Mesendoderm (in vitro differentiated cells): ENCODE measurements around the gene CPLX3.
A peak's percentile ranks its signal among the peaks of the same experiment; 100 is the strongest.

Experiments
- DNase-seq: peaks from one replicate; pipeline ENCODE4 v3.0.0; 2013
- H2AK5ac ChIP-seq: 2 replicates; pipeline ENCODE4 v1.6.1; 2013; ENCODE audit warnings: low read length, inconsistent platforms
- H2BK120ac ChIP-seq: 2 replicates; pipeline ENCODE4 v1.6.1; 2013; ENCODE audit warnings: low read depth, mild to moderate bottlenecking, low read length, moderate library complexity, mixed read lengths
- H2BK15ac ChIP-seq: replicated peaks from 2 replicates; pipeline ENCODE4 v1.6.1; 2013; ENCODE audit warnings: low read depth, mild to moderate bottlenecking, moderate library complexity
- H2BK5ac ChIP-seq: 2 replicates; pipeline ENCODE4 v1.6.1; 2013; ENCODE audit warnings: low read length, inconsistent platforms
- H3K18ac ChIP-seq: 2 replicates; pipeline ENCODE4 v1.6.1; 2013; ENCODE audit warnings: mild to moderate bottlenecking, low read length, mixed read lengths
- H3K23ac ChIP-seq: one replicate; pipeline ENCODE4 v1.6.1; 2013; ENCODE audit warnings: low read length
- H3K27ac ChIP-seq: 2 replicates; pipeline ENCODE4 v1.5.1; 2013; ENCODE audit warnings: low read depth, mild to moderate bottlenecking, inconsistent platforms, low read length, moderate library complexity
- H3K27me3 ChIP-seq: 2 replicates; pipeline ENCODE4 v1.6.1; 2013; ENCODE audit warnings: low read length, control low read depth, mild to moderate bottlenecking, inconsistent platforms; ENCODE audit not compliant: insufficient read depth, poor library complexity
- H3K36me3 ChIP-seq: 2 replicates; pipeline ENCODE4 v1.6.1; 2013; ENCODE audit warnings: low read length, inconsistent platforms; ENCODE audit not compliant: control insufficient read depth, insufficient read depth
- H3K4ac ChIP-seq: one replicate; pipeline ENCODE4 v1.6.1; 2013; ENCODE audit warnings: low read depth, mild to moderate bottlenecking, low read length, moderate library complexity
- H3K4me1 ChIP-seq: 2 replicates; pipeline ENCODE4 v1.6.1; 2013; ENCODE audit warnings: low read depth, low read length, inconsistent platforms; ENCODE audit not compliant: control insufficient read depth
- H3K4me2 ChIP-seq: 2 replicates; pipeline ENCODE4 v1.6.1; 2013; ENCODE audit warnings: low read length
- H3K4me3 ChIP-seq: 2 replicates; pipeline ENCODE4 v1.5.1; 2013; ENCODE audit warnings: mild to moderate bottlenecking, low read length
- H3K56ac ChIP-seq: one replicate; pipeline ENCODE4 v1.6.1; 2013; ENCODE audit warnings: low read length
- H3K79me1 ChIP-seq: 2 replicates; pipeline ENCODE4 v1.6.1; 2013; ENCODE audit warnings: low read length, inconsistent platforms
- H3K79me2 ChIP-seq: 2 replicates; pipeline ENCODE4 v1.6.1; 2013; ENCODE audit warnings: mild to moderate bottlenecking, low read length; ENCODE audit not compliant: control insufficient read depth, insufficient read depth
- H3K9ac ChIP-seq: 2 replicates; pipeline ENCODE4 v1.6.1; 2013; ENCODE audit warnings: low read length, inconsistent platforms
- H4K5ac ChIP-seq: one replicate; pipeline ENCODE4 v1.6.1; 2013; ENCODE audit warnings: low read length
- H4K8ac ChIP-seq: one replicate; pipeline ENCODE4 v1.6.1; 2013; ENCODE audit warnings: low read depth, mild to moderate bottlenecking, control low read depth, low read length, moderate library complexity
- WGBS: extraction: QIAGEN DNeasy Blood & Tissue Kit; methylation state at CpG from one replicate; pipeline ENCODE4 v1.1.7; 2013; ENCODE audit warnings: low lambda C conversion rate, missing lambda C conversion rate; ENCODE audit not compliant: insufficient coverage; ENCODE audit errors: extremely low coverage; 5-methylcytosine and 5-hydroxymethylcytosine counted together

CPLX3 gene

DNA sequence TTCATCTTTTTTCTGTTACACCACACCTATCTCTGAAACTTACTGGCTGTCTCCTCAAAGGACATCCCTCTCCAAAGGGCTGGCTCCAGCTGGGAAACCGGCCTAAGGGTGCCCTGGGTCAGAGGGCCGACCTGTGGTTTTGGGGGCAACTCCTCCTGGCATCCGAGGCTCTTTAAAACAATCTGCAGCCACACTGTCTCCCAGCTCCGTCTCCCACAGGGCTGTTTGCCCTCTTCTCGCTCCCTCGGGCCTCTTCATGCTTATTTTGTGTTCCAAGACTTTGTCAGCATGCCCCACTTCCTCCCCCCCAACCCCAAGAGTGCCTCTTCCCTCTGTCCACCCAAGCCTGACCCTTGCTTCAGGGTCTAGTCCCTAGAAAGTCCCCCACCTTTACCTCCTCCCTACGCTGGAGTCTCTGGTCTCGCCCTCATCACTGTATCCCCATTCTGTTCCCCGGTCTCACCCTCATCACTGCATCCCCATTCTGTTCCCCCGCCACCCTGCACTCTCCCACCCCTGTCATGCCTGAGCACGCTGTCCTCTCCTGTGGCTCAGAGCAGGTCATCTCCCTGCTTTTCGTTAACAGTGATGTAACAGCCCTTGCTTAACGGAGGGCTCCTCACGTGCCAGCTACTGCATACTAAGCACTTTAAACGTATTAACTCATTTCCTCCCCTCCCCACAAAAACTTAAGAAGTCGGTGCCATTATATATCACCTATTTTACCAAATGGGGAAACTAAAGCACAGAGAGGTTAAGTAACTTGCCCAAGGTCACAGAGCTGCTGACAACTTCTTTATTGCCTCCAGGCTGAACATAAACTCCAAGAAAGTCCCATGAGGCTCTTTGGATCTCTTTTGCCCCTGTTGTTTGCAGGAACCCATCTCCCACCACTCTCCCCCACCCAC, 45.6 kb upstream of the CPLX3 start:
- H3K36me3 ChIP-seq: no peaks in the 10 kb centered on the region
- no peak overlapping the region for H3K4me3 ChIP-seq
- H3K23ac ChIP-seq: no peak overlapping the region
- H3K27ac ChIP-seq: no peak overlapping the region
- H2AK5ac ChIP-seq: peak overlapping the region; percentile 7
- H3K9ac ChIP-seq: peak overlapping the region; percentile 24
- H4K8ac ChIP-seq: no peak overlapping the region
- peaks cover 27% of the 10 kb centered on the region for H3K79me1 ChIP-seq
- no peaks in the 10 kb centered on the region for H3K27me3 ChIP-seq
- H3K18ac ChIP-seq: peak overlapping the region; percentile 9
- peaks cover 25% of the 10 kb centered on the region for H3K79me2 ChIP-seq
- H2BK120ac ChIP-seq: peak overlapping the region; percentile 14
- peak overlapping the region; percentile 7 for H3K4me2 ChIP-seq
- DNase-seq: no peak
- no peak overlapping the region for H2BK15ac ChIP-seq
- no peak overlapping the region for H4K5ac ChIP-seq
- H3K4me1 ChIP-seq: peaks cover 19% of the 10 kb centered on the region
- no CpG with 5 or more reads among the region's 16 CpGs for WGBS
- H3K56ac ChIP-seq: peak overlapping the region; percentile 36
- H3K4ac ChIP-seq: no peak overlapping the region
- no peak overlapping the region for H2BK5ac ChIP-seq

DNA sequence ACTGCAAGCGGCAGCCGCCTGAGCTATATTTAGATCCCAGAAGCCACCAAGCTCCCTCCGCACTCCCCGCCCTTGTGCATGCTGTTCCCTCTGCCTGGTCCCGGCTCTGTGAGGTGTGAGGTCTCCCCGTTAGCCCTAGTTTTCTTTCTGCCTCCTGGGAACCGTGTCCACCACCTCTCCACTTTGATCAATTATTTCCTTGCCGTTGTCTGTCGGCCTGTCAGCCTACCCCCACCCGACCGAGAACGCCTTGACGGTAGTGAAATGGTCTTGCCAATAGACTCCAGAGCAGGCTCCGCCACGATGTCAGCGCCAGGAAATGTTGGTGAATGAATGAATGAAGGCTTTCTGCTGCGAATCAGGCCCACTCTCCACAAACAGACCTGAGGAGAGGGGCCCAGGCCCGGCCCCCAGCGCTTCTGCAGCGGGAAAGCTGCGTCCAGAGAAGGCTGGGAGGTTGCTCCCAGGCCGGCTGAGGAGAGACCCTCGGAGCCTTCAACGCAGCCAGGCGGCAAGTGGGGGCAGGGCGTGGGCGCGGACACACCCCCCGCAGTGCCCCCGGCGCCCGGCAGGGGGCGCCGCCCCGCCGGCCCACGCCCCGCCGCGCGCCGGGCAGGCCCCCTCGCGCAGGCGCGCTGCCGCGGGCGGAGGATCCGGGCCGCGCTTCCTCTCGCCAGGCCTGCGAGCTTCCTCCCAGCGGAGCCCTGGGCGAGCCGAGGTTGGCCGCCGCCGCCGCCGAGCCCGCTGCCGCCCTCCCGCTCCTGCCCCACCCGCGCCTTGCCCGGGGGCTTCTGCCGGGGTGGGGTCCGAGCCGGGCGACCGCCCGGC, 44.8 kb upstream of the CPLX3 start, which contains the start of gene CSK:
Gene CSK, plus strand, starts transcription at position 650 of the 828 bp plus-strand sequence. CDS start 16,218 bp downstream, outside the sequence.
- Histone ChIP-seq H3K4me3 (peak within 1 kb of the TSS; percentile 89), H3K56ac (peak within 1 kb of the TSS; percentile 95), H3K36me3 (no peaks in the 10 kb centered on the region), H3K4ac (peak within 1 kb of the TSS; percentile 94), H2BK15ac (no peak within 1 kb of the TSS), H3K27me3 (no peaks in the 10 kb centered on the region), H3K18ac (peak within 1 kb of the TSS; percentile 97), H3K79me1 (peaks cover 29% of the 10 kb centered on the region), H2BK5ac (no peak within 1 kb of the TSS), H3K23ac (no peak within 1 kb of the TSS), H2AK5ac (no peak within 1 kb of the TSS), H3K9ac (peak within 1 kb of the TSS; percentile 75), H3K4me1 (peaks cover 17% of the 10 kb centered on the region), H4K8ac (peak within 1 kb of the TSS; percentile 83), H4K5ac (no peak within 1 kb of the TSS), H3K27ac (peak within 1 kb of the TSS; percentile 85), H3K4me2 (peak within 1 kb of the TSS; percentile 98), H2BK120ac (peak within 1 kb of the TSS; percentile 52), H3K79me2 (peaks cover 28% of the 10 kb centered on the region)
- DNase-seq: peak; percentile 69
- no CpG with 5 or more reads among the region's 74 CpGs for WGBS

DNA sequence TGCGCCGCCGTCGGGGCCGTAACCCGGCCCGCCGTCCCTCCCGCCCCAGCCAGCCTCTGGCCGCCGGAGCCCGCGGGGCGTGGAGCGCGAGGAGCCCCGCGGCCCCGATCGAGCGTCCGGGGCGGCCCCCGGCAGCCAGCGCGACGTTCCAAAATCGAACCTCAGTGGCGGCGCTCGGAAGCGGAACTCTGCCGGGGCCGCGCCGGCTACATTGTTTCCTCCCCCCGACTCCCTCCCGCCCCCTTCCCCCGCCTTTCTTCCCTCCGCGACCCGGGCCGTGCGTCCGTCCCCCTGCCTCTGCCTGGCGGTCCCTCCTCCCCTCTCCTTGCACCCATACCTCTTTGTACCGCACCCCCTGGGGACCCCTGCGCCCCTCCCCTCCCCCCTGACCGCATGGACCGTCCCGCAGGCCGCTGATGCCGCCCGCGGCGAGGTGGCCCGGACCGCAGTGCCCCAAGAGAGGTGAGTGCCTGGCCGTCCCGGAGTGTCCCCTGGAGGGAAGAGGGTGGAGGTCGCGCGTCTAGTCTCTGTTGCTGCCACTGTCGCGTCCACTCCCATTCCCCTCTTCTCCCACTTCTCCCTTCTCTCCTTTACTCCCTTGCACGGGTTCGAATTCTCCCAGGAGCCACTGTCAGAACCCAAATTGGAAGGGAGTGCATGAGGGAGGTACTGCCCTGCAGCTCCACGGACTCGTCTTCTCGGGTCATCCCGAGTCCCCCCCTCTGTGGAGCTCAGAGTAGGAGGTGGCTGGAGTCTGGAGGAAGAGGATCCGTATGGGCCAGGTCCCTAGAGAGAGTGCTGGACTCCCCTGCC, 44.0 kb upstream of the CPLX3 start:
- peak overlapping the region; percentile 98 for H3K4me2 ChIP-seq
- DNase-seq: no peak
- H3K27ac ChIP-seq: peak overlapping the region; percentile 85
- no peak overlapping the region for H2BK5ac ChIP-seq
- peaks cover 33% of the 10 kb centered on the region for H3K79me1 ChIP-seq
- H3K18ac ChIP-seq: peak overlapping the region; percentile 97
- peak overlapping the region; percentile 83 for H4K8ac ChIP-seq
- H3K27me3 ChIP-seq: no peaks in the 10 kb centered on the region
- H3K79me2 ChIP-seq: peaks cover 29% of the 10 kb centered on the region
- H3K56ac ChIP-seq: peak overlapping the region; percentile 95
- H4K5ac ChIP-seq: no peak overlapping the region
- H2AK5ac ChIP-seq: no peak overlapping the region
- H3K9ac ChIP-seq: peak overlapping the region; percentile 75
- H2BK120ac ChIP-seq: peak overlapping the region; percentile 52
- H3K23ac ChIP-seq: no peak overlapping the region
- peaks cover 13% of the 10 kb centered on the region for H3K4me1 ChIP-seq
- H3K4me3 ChIP-seq: peak overlapping the region; percentile 89
- H3K4ac ChIP-seq: peak overlapping the region; percentile 94
- WGBS: no CpG with 5 or more reads among the region's 72 CpGs
- no peaks in the 10 kb centered on the region for H3K36me3 ChIP-seq
- no peak overlapping the region for H2BK15ac ChIP-seq

DNA sequence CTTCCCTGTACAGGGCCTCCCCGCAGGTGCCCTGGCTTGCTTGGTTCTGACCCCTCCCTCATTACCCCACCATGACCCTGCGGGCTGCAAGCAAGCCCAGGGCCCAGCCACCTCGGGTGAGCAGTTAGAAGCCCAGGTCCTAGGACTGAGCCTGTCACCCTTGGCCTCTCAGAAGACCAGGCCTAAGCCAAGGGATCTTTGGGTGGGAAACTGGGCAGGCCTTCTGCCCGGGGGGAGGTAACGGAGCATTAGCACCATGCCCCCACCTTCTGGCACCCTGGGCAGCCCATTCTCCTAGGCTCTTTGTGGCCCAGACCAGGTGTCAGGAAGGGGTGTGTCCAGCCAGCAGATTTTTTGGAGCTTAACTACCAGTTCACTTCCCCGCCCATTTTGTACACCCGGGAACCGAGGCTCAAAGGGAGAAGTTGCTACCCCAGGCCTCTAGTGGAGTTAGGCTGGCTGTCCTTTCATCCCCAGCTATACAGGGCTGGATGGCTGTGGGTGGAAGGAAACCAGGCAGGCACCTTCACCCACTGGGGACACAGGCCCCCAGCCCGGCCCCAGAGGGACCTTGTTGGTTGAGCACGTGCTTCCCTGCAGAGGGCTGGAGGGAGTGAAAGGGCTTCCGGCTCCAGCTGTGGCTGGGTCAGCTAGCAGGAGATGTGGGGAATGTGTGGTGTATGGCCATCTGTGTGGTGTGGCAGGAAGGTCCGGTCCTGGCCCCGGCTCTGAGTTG, 43.2 kb upstream of the CPLX3 start:
- Histone ChIP-seq H3K79me1 (peaks cover 33% of the 10 kb centered on the region), H2BK15ac (no peak overlapping the region), H3K4me1 (peaks cover 10% of the 10 kb centered on the region), H3K4me3 (peak overlapping the region; percentile 89), H3K27me3 (no peaks in the 10 kb centered on the region), H3K56ac (peak overlapping the region; percentile 95), H3K9ac (peak overlapping the region; percentile 75), H3K79me2 (peaks cover 29% of the 10 kb centered on the region), H3K18ac (no peak overlapping the region), H3K4ac (no peak overlapping the region), H2AK5ac (peak overlapping the region; percentile 82), H4K5ac (no peak overlapping the region), H3K23ac (peak overlapping the region; percentile 89), H3K4me2 (peak overlapping the region; percentile 98), H4K8ac (no peak overlapping the region), H3K27ac (no peak overlapping the region), H2BK5ac (no peak overlapping the region), H2BK120ac (no peak overlapping the region), H3K36me3 (no peaks in the 10 kb centered on the region)
- no peak for DNase-seq
- no CpG with 5 or more reads among the region's 13 CpGs for WGBS

DNA sequence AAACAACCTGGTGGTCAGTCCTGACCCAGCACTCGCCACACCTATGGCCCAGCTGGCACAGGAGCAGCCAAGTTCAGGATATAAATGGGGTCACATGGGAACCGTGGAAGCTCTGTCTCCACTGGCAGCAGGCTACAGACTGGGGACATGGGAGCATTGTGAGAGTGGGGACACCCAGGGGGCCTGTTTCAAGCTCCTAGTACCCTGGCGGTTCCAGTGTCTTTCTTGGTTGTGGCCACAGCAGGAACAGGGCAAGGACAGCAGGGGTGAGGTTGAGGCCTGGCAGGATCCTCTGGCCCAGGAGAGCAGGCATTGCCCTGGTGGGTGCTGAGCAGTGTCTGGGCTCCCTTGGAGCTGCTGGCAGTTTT, 42.6 kb upstream of the CPLX3 start:
- Histone ChIP-seq H4K8ac (no peak overlapping the region), H3K18ac (no peak overlapping the region), H2BK5ac (no peak overlapping the region), H2BK120ac (no peak overlapping the region), H2AK5ac (peak overlapping the region; percentile 82), H3K27ac (no peak overlapping the region), H3K27me3 (no peaks in the 10 kb centered on the region), H3K9ac (peak overlapping the region; percentile 75), H4K5ac (no peak overlapping the region), H3K79me1 (peaks cover 37% of the 10 kb centered on the region), H3K4me1 (peaks cover 12% of the 10 kb centered on the region), H3K36me3 (no peaks in the 10 kb centered on the region), H3K56ac (peak overlapping the region; percentile 95), H3K4me3 (no peak overlapping the region), H3K23ac (peak overlapping the region; percentile 89), H3K4ac (no peak overlapping the region), H3K4me2 (peak overlapping the region; percentile 98), H2BK15ac (no peak overlapping the region), H3K79me2 (peaks cover 29% of the 10 kb centered on the region)
- no peak for DNase-seq
- WGBS: no CpG with 5 or more reads among the region's 3 CpGs
